NCI-H1048 (cell line): ENCODE results near the gene MYO1F.
"Not testable (repeated sequence)": the region's sequence is repeated elsewhere in the genome, so short reads cannot be mapped to it uniquely, and the experiment has no call there.

Source experiments
- DNase-seq: peaks from one replicate; lab custom pipeline; 2025; lab: John Stamatoyannopoulos, UW

MYO1F gene

GRCh38 chr19:8600064-8600463 lies 22.8 kb upstream of the MYO1F start:
- DNase-seq, result no peak

- no peak for DNase-seq
Observed at GRCh38 chr19:8596168-8596567, 18.9 kb upstream of the MYO1F start.

- DNase-seq, result no peak
Observed at GRCh38 chr19:8595651-8596050, 18.4 kb upstream of the MYO1F start.

- no peak for DNase-seq
Observed at GRCh38 chr19:8593931-8594330, 16.7 kb upstream of the MYO1F start.

- DNase-seq, result peak; percentile 85
Observed at GRCh38 chr19:8592231-8593009, 15.2 kb upstream of the MYO1F start.

GRCh38 chr19:8589177-8589714 lies 12.0 kb upstream of the MYO1F start:
- no peak for DNase-seq

GRCh38 chr19:8585894-8586750 lies 8.9 kb upstream of the MYO1F start:
- peak; percentile 34 for DNase-seq

GRCh38 chr19:8584965-8585893 lies 8.0 kb upstream of the MYO1F start:
- no peak for DNase-seq

GRCh38 chr19:8580710-8581281 lies 3.6 kb upstream of the MYO1F start:
- DNase-seq, result peak; percentile 36

GRCh38 chr19:8578642-8579265 lies 1.5 kb upstream of the MYO1F start:
- DNase-seq, result no peak

GRCh38 chr19:8577741-8578140 lies 499 bp upstream of the MYO1F start:
- no peak for DNase-seq

GRCh38 chr19:8576273-8576993 lies 809 bp downstream of the MYO1F start:
- DNase-seq, result no peak

- DNase-seq, result no peak
Observed at GRCh38 chr19:8575467-8575997, 1.7 kb downstream of the MYO1F start.

- DNase-seq, result not testable (repeated sequence)
Observed at GRCh38 chr19:8574619-8574922, 2.7 kb downstream of the MYO1F start.

GRCh38 chr19:8573316-8573715 lies 3.9 kb downstream of the MYO1F start:
- DNase-seq, result no peak

GRCh38 chr19:8571006-8571411 lies 6.2 kb downstream of the MYO1F start:
- DNase-seq, result no peak

- no peak for DNase-seq
Observed at GRCh38 chr19:8569066-8569771, 8.0 kb downstream of the MYO1F start.

- no peak for DNase-seq
Observed at GRCh38 chr19:8567522-8568172, 9.6 kb downstream of the MYO1F start.

- DNase-seq, result no peak
Observed at GRCh38 chr19:8566855-8567254, 10.4 kb downstream of the MYO1F start.
